ENCODE measurements around the gene SYMPK. TPM values are rescaled to one million over a fixed set of nuclear protein-coding genes. Genes with fewer than 3 reads are reported as not detected.

The SYMPK gene
- total and polyA plus RNA-seq, 2 experiments from 2014 or later, result 66.6 to 78.7 TPM

- peaks cover 10% of the 10 kb centered on the region for H3K4me1 ChIP-seq (ENCODE audit: low read depth)
- H3K9me3 ChIP-seq (ENCODE audit: low read depth), result no peaks in the 10 kb centered on the region
- TF ChIP-seq, protein P1, sequence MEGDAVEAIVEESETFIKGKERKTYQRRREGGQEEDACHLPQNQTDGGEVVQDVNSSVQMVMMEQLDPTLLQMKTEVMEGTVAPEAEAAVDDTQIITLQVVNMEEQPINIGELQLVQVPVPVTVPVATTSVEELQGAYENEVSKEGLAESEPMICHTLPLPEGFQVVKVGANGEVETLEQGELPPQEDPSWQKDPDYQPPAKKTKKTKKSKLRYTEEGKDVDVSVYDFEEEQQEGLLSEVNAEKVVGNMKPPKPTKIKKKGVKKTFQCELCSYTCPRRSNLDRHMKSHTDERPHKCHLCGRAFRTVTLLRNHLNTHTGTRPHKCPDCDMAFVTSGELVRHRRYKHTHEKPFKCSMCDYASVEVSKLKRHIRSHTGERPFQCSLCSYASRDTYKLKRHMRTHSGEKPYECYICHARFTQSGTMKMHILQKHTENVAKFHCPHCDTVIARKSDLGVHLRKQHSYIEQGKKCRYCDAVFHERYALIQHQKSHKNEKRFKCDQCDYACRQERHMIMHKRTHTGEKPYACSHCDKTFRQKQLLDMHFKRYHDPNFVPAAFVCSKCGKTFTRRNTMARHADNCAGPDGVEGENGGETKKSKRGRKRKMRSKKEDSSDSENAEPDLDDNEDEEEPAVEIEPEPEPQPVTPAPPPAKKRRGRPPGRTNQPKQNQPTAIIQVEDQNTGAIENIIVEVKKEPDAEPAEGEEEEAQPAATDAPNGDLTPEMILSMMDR (IDR thresholded peaks at IDR 0.05; ENCODE audit: low read depth, low read length), result no peak
- DNase-seq (ENCODE audit: low read depth in 1 of 2, low spot score in 1 of 2), result no peak
- H3K36me3 ChIP-seq, result peaks cover 10% of the 10 kb centered on the region
- peak overlapping the region; percentile 21 for H3K27ac ChIP-seq
- H3K27me3 ChIP-seq, result no peaks in the 10 kb centered on the region
- H3K4me3 ChIP-seq, result no peak overlapping the region
These were observed 41.8 kb downstream of the SYMPK start for GRCh38 chr19:45821103-45821521.

- Histone ChIP-seq H3K36me3 (peaks cover 10% of the 10 kb centered on the region), H3K4me1 (ENCODE audit: low read depth) (peaks cover 10% of the 10 kb centered on the region), H3K27ac (peak overlapping the region; percentile 21), H3K9me3 (ENCODE audit: low read depth) (no peaks in the 10 kb centered on the region), H3K27me3 (no peaks in the 10 kb centered on the region), H3K4me3 (no peak overlapping the region)
- TF ChIP-seq, protein P1 (IDR thresholded peaks at IDR 0.05; ENCODE audit: low read depth, low read length), result no peak
- no peak for DNase-seq (ENCODE audit: low read depth in 1 of 2, low spot score in 1 of 2)
These were observed 42.4 kb downstream of the SYMPK start for GRCh38 chr19:45820413-45821102.

- Histone ChIP-seq H3K27me3 (no peaks in the 10 kb centered on the region), H3K4me3 (no peak overlapping the region), H3K9me3 (ENCODE audit: low read depth) (no peaks in the 10 kb centered on the region), H3K36me3 (peaks cover 10% of the 10 kb centered on the region), H3K4me1 (ENCODE audit: low read depth) (peaks cover 12% of the 10 kb centered on the region), H3K27ac (no peak overlapping the region)
- DNase-seq (ENCODE audit: low read depth in 1 of 2, low spot score in 1 of 2), result no peak
- TF ChIP-seq, protein P1 (IDR thresholded peaks at IDR 0.05; ENCODE audit: low read depth, low read length), result no peak
These were observed 43.2 kb downstream of the SYMPK start for GRCh38 chr19:45819769-45820168.

- H3K27me3 ChIP-seq, result no peaks in the 10 kb centered on the region
- no peak for DNase-seq (ENCODE audit: low read depth in 1 of 2, low spot score in 1 of 2)
- TF ChIP-seq, protein P1 (IDR thresholded peaks at IDR 0.05; ENCODE audit: low read depth, low read length), result no peak
- H3K4me3 ChIP-seq, result no peak overlapping the region
- H3K9me3 ChIP-seq (ENCODE audit: low read depth), result no peaks in the 10 kb centered on the region
- H3K4me1 ChIP-seq (ENCODE audit: low read depth), result peaks cover 20% of the 10 kb centered on the region
- peaks cover 9% of the 10 kb centered on the region for H3K36me3 ChIP-seq
- H3K27ac ChIP-seq, result peak overlapping the region; percentile 22
These were observed 45.1 kb downstream of the SYMPK start for GRCh38 chr19:45817725-45818301.

DNA sequence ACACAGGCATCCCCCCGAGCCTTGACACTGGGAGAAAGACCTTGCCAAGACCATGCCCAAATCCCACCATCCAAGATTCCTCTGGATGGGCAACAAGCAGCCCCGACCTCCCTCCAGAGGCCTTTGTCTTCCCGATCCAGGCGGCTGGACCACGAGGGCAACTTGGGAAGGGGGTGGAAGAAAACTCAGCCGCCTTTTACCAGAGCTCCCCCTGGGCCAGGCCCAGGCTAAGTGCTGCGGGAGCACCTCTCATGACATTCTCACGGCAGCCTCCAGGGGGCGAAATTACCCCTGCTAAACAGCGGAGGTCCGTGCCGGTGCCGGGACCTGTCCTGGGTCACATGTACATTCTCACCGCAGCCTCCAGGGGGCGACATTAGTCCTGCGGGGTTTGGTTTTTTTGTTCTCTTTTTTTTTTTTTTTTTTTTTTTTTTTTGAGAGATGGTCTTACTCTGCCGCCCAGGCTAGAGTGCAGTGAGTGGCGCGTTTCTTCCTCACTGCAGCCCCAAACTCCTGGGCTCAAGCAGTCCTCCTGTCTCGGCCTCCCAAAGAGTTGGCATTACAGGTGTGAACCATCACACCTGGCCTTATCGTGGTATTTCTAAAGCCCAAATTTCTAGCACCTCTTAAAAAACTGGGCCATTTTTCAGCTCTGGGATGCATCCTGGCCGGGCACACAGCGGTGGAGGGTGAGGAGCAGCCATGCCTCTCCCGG, 45.8 kb downstream of the SYMPK start:
- no peaks in the 10 kb centered on the region for H3K27me3 ChIP-seq
- H3K9me3 ChIP-seq (ENCODE audit: low read depth), result no peaks in the 10 kb centered on the region
- H3K27ac ChIP-seq, result peak overlapping the region; percentile 74
- peaks cover 20% of the 10 kb centered on the region for H3K4me1 ChIP-seq (ENCODE audit: low read depth)
- DNase-seq (ENCODE audit: low read depth in 1 of 2, low spot score in 1 of 2), result peak; percentile 96
- TF ChIP-seq, protein P1 (IDR thresholded peaks at IDR 0.05; ENCODE audit: low read depth, low read length), result peak; percentile 99
- peaks cover 3% of the 10 kb centered on the region for H3K36me3 ChIP-seq
- H3K4me3 ChIP-seq, result no peak overlapping the region

Measured in cardiac muscle cell (in vitro differentiated cells and primary cell).